HCT116 (cell line): ENCODE results near the gene CRISPLD2. TPM values are rescaled to one million over a fixed set of nuclear protein-coding genes. Genes with fewer than 3 reads are reported as not detected.

Source experiments
- ATAC-seq: fragments of 200-7000 bp; cut with Tn5 transposase; 2 replicates; pipeline ENCODE4 v1.9.1; 2020; ENCODE audit warnings: mild to moderate bottlenecking, moderate library complexity
- BruUV-seq: library from RNA; stranded (reverse); fragments of 400-500 nt; replicated peaks from 2 replicates; lab custom pipeline; 2021; lab: Mats Ljungman, UMichigan
- CTCF ChIA-PET: fragments of 300-600 bp; sonication (Branson Sonifier 250); formaldehyde crosslinking; loops from one replicate; lab custom pipeline; 2021; ENCODE audit warnings: antibody characterized with exemption; lab: Charles Lee
- POLR2A ChIA-PET: fragments of 300-600, 350-600 bp; sonication (Branson Sonifier 250); formaldehyde crosslinking; loops from one replicate; lab custom pipeline; 2021; ENCODE audit warnings: antibody characterized with exemption; lab: Charles Lee
- RAD21 ChIA-PET, 2 experiments: fragments of 300-600 bp; sonication (Branson Sonifier 250); formaldehyde crosslinking; loops; one replicate each; lab custom pipeline; 2023; ENCODE audit warnings: low total read pairs in 2 of 2; ENCODE audit not compliant: uncharacterized antibody in 2 of 2, unreplicated experiment in 2 of 2, low non-redundant PET in 1 of 2; lab: Charles Lee
- DNase-seq: peaks from one replicate; pipeline ENCODE4 v3.0.0-alpha.2; 2010; ENCODE audit warnings: low read depth, low spot score
- H2AFZ ChIP-seq: fragments of 200-600 bp; shearing (Covaris generic), sonication (generic); 2 replicates; pipeline ENCODE4 v1.6.1; 2017; ENCODE audit warnings: low read depth, mixed run types, mixed read lengths, antibody characterized with exemption, low read length; ENCODE audit not compliant: poor library complexity, severe bottlenecking
- H3K27ac ChIP-seq: 2 replicates; pipeline ENCODE4 v1.5.1; 2012; ENCODE audit warnings: low read depth, low read length
- H3K27me3 ChIP-seq: fragments of 200-600 bp; sonication (generic); 2 replicates; pipeline ENCODE4 v1.6.1; 2016; ENCODE audit warnings: mixed run types, low read length, mixed read lengths; ENCODE audit not compliant: insufficient read depth
- H3K36me3 ChIP-seq, 2 experiments: fragments of 200-500 bp in 1 of 2; fragments of 200-600 bp in 1 of 2; sonication (Bioruptor generic) in 1 of 2; sonication (generic) in 1 of 2; 2 replicates each; pipeline versions ENCODE4 v1.5.1 to v1.6.1; 2014 to 2016; ENCODE audit warnings: low read length in 2 of 2, inconsistent platforms in 1 of 2, mixed read lengths in 1 of 2, mixed run types in 1 of 2; ENCODE audit not compliant: insufficient read depth in 2 of 2, control insufficient read depth in 1 of 2
- H3K4me1 ChIP-seq, 2 experiments: fragments of 200-600 bp in 1 of 2; sonication (generic) in 1 of 2; 2 replicates each; pipeline versions ENCODE4 v1.5.1 to v1.6.1; 2012 to 2017; ENCODE audit warnings: low read length in 2 of 2, inconsistent platforms in 1 of 2, mild to moderate bottlenecking in 1 of 2, mixed read lengths in 1 of 2, mixed run types in 1 of 2, moderate library complexity in 1 of 2; ENCODE audit not compliant: insufficient read depth in 2 of 2, control insufficient read depth in 1 of 2
- H3K4me2 ChIP-seq: fragments of 200-600 bp; sonication (generic); 2 replicates; pipeline ENCODE4 v1.6.1; 2017; ENCODE audit warnings: mixed run types, low read length, mixed read lengths
- H3K4me3 ChIP-seq, 2 experiments: fragments of 200-600 bp in 1 of 2; sonication (generic) in 1 of 2; replicated peaks in 1 of 2; 2 replicates each; pipeline ENCODE4 v1.5.1; 2011 to 2016; ENCODE audit warnings: low read length in 2 of 2, control low read depth in 1 of 2, low read depth in 1 of 2, mild to moderate bottlenecking in 1 of 2, mixed read lengths in 1 of 2, mixed run types in 1 of 2
- H3K79me2 ChIP-seq: fragments of 200-600 bp; sonication (generic); 2 replicates; pipeline ENCODE4 v1.6.1; 2017; ENCODE audit warnings: mild to moderate bottlenecking, mixed run types, low read length, moderate library complexity, mixed read lengths; ENCODE audit not compliant: insufficient read depth
- H3K9ac ChIP-seq: fragments of 200-600 bp; sonication (generic); 2 replicates; pipeline ENCODE4 v1.6.1; 2016; ENCODE audit warnings: low read length, mixed read lengths
- H3K9me2 ChIP-seq: fragments of 200-600 bp; sonication (generic), shearing (Covaris generic); 2 replicates; pipeline ENCODE4 v1.6.1; 2017; ENCODE audit warnings: mixed run types, mild to moderate bottlenecking, moderate library complexity; ENCODE audit not compliant: insufficient read depth
- H3K9me3 ChIP-seq, 2 experiments: fragments of 200-500 bp in 1 of 2; fragments of 200-600 bp in 1 of 2; sonication (Bioruptor generic) in 1 of 2; sonication (generic) in 1 of 2; 2 replicates each; pipeline ENCODE4 v1.6.1; 2014 to 2017; ENCODE audit warnings: low read length in 2 of 2, mixed read lengths in 2 of 2, inconsistent platforms in 1 of 2, low read depth in 1 of 2, mild to moderate bottlenecking in 1 of 2, mixed run types in 1 of 2, moderate library complexity in 1 of 2; ENCODE audit not compliant: control insufficient read depth in 1 of 2, insufficient read depth in 1 of 2
- H4K20me1 ChIP-seq: fragments of 200-600 bp; sonication (generic), shearing (Covaris generic); 2 replicates; pipeline ENCODE4 v1.6.1; 2017; ENCODE audit warnings: mixed run types, mild to moderate bottlenecking, moderate library complexity; ENCODE audit not compliant: insufficient read depth
- CBX3 ChIP-seq: IDR thresholded peaks from 2 replicates; pipeline ENCODE4 v1.6.1; 2012; ENCODE audit warnings: low read depth
- CEBPB ChIP-seq: IDR thresholded peaks from 2 replicates; pipeline ENCODE4 v1.6.1; 2012; ENCODE audit warnings: low read depth
- CTCF ChIP-seq, 3 experiments: fragments of 200-600 bp in 1 of 3; sonication (generic) in 1 of 3; IDR thresholded peaks in 2 of 3; conservative IDR thresholded peaks in 1 of 3; 2 replicates each; pipeline ENCODE4 v1.5.1; 2012 to 2017; ENCODE audit warnings: low read depth in 2 of 3, low read length in 2 of 3, antibody characterized with exemption in 1 of 3, borderline replicate concordance in 1 of 3, control low read depth in 1 of 3, mild to moderate bottlenecking in 1 of 3, mixed read lengths in 1 of 3, mixed run types in 1 of 3, moderate library complexity in 1 of 3; ENCODE audit not compliant: insufficient read depth in 1 of 3
- EGR1 ChIP-seq: IDR thresholded peaks from 2 replicates; pipeline ENCODE4 v1.6.1; 2012; ENCODE audit warnings: low read depth
- ELF1 ChIP-seq: IDR thresholded peaks from 2 replicates; pipeline ENCODE4 v1.6.1; 2012; ENCODE audit warnings: low read depth, borderline replicate concordance
- EZH2 ChIP-seq: fragments of 200-600 bp; sonication (generic); IDR thresholded peaks from 2 replicates; pipeline ENCODE4 v1.6.1; 2017; ENCODE audit warnings: antibody characterized with exemption, mixed run types
- EZH2phosphoT487 ChIP-seq: fragments of 200-600 bp; IDR thresholded peaks from 2 replicates; pipeline ENCODE4 v1.6.1; 2018; ENCODE audit warnings: antibody characterized with exemption, borderline replicate concordance
- FOSL1 ChIP-seq: IDR thresholded peaks from 2 replicates; pipeline ENCODE4 v1.6.1; 2012; ENCODE audit warnings: low read depth
- JUND ChIP-seq: IDR thresholded peaks from 2 replicates; pipeline ENCODE4 v1.6.1; 2012
- POLR2A ChIP-seq: IDR thresholded peaks from 2 replicates; pipeline ENCODE4 v1.7.0; 2011; ENCODE audit warnings: borderline replicate concordance; ENCODE audit not compliant: insufficient read depth, insufficient read length; ENCODE audit errors: extremely low read depth
- POLR2AphosphoS5 ChIP-seq: IDR thresholded peaks from 2 replicates; pipeline ENCODE4 v1.6.1; 2011; ENCODE audit warnings: mild to moderate bottlenecking, low read depth, low read length, moderate library complexity
- SP1 ChIP-seq: IDR thresholded peaks from 2 replicates; pipeline ENCODE4 v1.6.1; 2012; ENCODE audit warnings: low read depth
- TCF7L2 ChIP-seq: IDR thresholded peaks from 2 replicates; pipeline ENCODE4 v1.7.0; 2011; ENCODE audit warnings: borderline replicate concordance, inconsistent platforms; ENCODE audit not compliant: insufficient read depth, insufficient read length; ENCODE audit errors: extremely low read depth
- ZFX ChIP-seq: fragments of 450-650 bp; IDR thresholded peaks from 2 replicates; pipeline ENCODE4 v1.6.1; 2017
- ZNF274 ChIP-seq: fragments of 200-500 bp; sonication (Bioruptor generic); IDR thresholded peaks from 2 replicates; pipeline ENCODE4 v1.6.1; 2014; ENCODE audit warnings: mild to moderate bottlenecking, low read depth, low read length, inconsistent platforms
- intact Hi-C: fragments of 100-400 bp; cut with micrococcal nuclease; formaldehyde crosslinking; loops from 2 replicates; pipeline ENCODE4 v1.10.0; 2022
- total RNA-seq: library from RNA; stranded (reverse); gene quantifications from one replicate; pipeline ENCODE4 v1.2.1, GENCODE V29; 2021; ENCODE audit not compliant: unreplicated experiment
- TF ChIP-seq, protein P1 (sequence below): IDR thresholded peaks from 2 replicates; pipeline ENCODE4 v1.6.1; 2011; ENCODE audit warnings: mild to moderate bottlenecking, low read length, moderate library complexity; ENCODE audit not compliant: insufficient replicate concordance; ENCODE audit errors: extremely low read depth
- TF ChIP-seq, protein P2 (sequence below): IDR thresholded peaks from 2 replicates; pipeline ENCODE4 v1.6.1; 2012
- TF ChIP-seq, protein P3 (sequence below): IDR thresholded peaks from 2 replicates; pipeline ENCODE4 v1.6.1; 2012

The CRISPLD2 gene
- total RNA-seq, 1 experiment from 2014 or later: 4.6 TPM

DNA sequence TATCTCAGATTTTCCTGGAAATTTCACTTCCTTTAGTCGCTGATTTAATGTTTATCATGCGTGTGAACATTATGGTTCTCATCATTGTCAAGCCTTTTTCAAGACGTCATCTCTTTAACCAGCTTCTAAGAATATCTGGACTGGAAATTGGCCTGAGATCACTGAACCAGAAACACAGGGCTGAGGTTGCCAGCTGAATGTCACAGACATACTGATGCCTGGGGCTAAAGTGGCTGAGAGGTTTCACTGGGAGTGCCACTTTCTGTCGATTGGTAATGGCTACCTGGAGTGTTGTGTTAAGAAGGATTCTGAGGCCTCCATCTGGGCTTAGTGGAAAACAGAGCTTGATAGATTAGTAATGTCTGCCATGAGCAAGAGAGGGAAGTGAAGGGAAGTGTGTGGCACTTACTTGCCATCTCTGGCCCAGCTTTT, 54.2 kb downstream of the CRISPLD2 start (continued):
- TF ChIP-seq POLR2AphosphoS5: no peak
- no peak for TF ChIP-seq TCF7L2

DNA sequence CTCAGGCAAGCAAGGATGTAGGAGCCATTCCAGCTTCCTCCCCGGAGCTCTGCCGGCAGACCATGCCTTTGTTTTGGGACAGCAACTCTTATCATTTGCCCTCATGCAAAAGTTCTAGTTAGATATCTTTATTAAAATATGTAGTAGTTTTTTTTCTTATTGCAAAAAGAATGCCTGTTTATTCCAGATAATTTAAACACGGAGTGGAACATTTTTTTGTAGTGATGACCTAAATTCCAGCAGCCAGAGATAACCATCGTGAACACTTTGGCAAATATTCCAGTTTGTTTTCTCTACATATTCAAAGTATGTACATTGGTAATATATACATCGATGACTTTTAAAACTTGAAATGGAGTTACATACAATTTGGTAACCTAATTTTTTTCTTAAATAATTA, 54.8 kb downstream of the CRISPLD2 start:
- BruUV-seq: no TSS peak
- no peaks in the 10 kb centered on the region for H3K9me2 ChIP-seq
- no peak overlapping the region for H3K4me3 ChIP-seq
- H3K36me3 ChIP-seq: no peaks in the 10 kb centered on the region
- H3K79me2 ChIP-seq: no peaks in the 10 kb centered on the region
- H4K20me1 ChIP-seq: no peaks in the 10 kb centered on the region
- H3K9me3 ChIP-seq: no peaks in the 10 kb centered on the region
- no peak for DNase-seq
- H2AFZ ChIP-seq: no peak overlapping the region
- peaks cover under 1 to 8% of the 10 kb centered on the region in 2 experiments; a peak in 2 of 4 replicates for H3K4me1 ChIP-seq
- H3K27ac ChIP-seq: no peak overlapping the region
- RAD21 ChIA-PET: no interaction called here
- no peak for ATAC-seq
- no peak for TF ChIP-seq CEBPB
- TF ChIP-seq ZFX: no peak
- TF ChIP-seq JUND: no peak
- no peak for TF ChIP-seq CTCF (IDR thresholded peaks at IDR 0.05 in 2 of 3, conservative IDR thresholded peaks at IDR 0.05 in 1 of 3; ENCODE audit: borderline replicate concordance in 1 of 3, insufficient read depth in 1 of 3, low read depth in 2 of 3, low read length in 2 of 3)
- no peak for TF ChIP-seq SP1
- no peak for TF ChIP-seq EZH2phosphoT487
- TF ChIP-seq, protein P1, sequence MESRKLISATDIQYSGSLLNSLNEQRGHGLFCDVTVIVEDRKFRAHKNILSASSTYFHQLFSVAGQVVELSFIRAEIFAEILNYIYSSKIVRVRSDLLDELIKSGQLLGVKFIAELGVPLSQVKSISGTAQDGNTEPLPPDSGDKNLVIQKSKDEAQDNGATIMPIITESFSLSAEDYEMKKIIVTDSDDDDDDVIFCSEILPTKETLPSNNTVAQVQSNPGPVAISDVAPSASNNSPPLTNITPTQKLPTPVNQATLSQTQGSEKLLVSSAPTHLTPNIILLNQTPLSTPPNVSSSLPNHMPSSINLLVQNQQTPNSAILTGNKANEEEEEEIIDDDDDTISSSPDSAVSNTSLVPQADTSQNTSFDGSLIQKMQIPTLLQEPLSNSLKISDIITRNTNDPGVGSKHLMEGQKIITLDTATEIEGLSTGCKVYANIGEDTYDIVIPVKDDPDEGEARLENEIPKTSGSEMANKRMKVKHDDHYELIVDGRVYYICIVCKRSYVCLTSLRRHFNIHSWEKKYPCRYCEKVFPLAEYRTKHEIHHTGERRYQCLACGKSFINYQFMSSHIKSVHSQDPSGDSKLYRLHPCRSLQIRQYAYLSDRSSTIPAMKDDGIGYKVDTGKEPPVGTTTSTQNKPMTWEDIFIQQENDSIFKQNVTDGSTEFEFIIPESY: no peak
- TF ChIP-seq POLR2A: no peak
- no peak for TF ChIP-seq FOSL1
- TF ChIP-seq, protein P2, sequence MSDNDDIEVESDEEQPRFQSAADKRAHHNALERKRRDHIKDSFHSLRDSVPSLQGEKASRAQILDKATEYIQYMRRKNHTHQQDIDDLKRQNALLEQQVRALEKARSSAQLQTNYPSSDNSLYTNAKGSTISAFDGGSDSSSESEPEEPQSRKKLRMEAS: no peak
- no peak for TF ChIP-seq ZNF274
- TF ChIP-seq, protein P3, sequence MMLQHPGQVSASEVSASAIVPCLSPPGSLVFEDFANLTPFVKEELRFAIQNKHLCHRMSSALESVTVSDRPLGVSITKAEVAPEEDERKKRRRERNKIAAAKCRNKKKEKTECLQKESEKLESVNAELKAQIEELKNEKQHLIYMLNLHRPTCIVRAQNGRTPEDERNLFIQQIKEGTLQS: no peak
- TF ChIP-seq CBX3: no peak
- TF ChIP-seq ELF1: no peak
- no peak for TF ChIP-seq EZH2
- no peak for TF ChIP-seq EGR1
- TF ChIP-seq TCF7L2: no peak
- POLR2A ChIA-PET: no interaction called here
- H3K9ac ChIP-seq: no peak overlapping the region
- no peaks in the 10 kb centered on the region for H3K27me3 ChIP-seq
- no peak overlapping the region for H3K4me2 ChIP-seq
- intact Hi-C loops: no loop called here
- CTCF ChIA-PET: no interaction called here
